Kasumi-1 (cell line): ENCODE measurements around the gene LONRF2.

Experiments used
- DNase-seq, 2 experiments: peaks; one replicate each; lab custom pipeline; 2025; lab: John Stamatoyannopoulos, UW

LONRF2 gene

DNA sequence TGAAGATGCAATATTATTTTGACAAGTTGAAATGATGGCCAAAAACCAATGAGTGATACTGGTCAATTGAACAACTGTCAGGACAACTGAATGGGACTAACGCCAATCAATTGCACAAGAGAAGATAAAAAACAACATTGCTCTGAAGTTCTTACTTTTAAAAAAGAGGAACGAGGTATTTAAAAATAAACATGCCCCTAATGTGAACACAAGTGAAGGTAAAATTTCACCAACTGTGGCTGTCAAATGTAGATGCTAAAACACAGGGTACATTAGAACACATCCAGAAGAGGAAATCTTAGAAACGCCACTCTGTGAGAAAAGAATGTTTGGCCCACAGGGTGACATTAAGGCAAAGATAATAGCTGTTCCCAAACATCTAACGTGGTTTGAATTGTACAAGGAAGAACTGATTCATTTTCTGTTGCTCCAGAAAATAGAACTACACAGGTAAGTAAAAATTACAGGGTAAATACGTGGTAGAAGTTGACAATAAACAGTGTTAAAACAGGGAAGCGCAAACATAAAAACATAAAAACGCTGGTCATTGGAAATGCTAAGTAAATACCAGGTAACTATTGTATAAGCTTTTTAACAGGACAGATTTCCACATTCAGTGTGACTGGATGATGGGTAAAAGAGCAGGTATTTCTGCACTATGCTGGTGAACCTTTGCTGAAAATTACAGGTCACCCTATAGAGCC, 20.3 kb downstream of the LONRF2 start:
- no peak for DNase-seq

DNA sequence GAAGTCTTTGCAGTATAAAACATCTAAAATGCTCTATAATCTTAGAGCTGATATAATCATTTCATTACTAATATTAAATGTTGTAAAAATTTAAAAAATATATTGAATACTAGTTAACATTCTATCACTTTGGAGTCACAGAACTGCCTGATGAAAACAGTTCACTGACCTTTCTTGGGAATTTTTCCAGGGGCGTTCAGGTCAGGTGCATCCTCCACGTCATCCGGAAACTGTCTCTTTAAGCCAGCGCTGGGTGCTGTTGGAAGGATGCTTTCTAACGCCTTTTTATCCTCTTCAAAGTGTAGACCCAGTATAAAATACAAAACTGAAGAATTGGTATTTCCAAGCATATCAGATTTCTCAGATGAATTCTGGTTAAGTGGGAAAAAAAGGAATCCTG, 22.8 kb downstream of the LONRF2 start:
- no peak for DNase-seq

DNA sequence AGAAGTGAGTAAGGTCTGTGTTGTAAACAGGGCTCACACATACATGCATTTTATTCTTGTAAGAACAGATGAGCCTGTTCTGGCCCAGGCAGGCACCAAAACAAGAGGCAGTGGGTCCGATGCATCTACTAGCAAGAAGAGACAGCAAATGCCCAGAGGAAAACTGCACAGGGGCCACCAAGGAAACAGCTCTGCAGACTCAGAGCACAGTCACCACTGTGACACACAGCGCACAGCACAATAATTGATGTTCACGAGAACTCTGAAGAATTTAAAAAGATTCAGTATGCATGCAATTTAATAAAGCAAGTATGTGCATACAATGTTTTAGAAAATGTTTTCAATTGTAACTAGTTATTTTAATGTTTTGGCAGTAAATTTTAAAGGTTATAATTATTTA, 24.8 kb downstream of the LONRF2 start:
- no peak for DNase-seq

DNA sequence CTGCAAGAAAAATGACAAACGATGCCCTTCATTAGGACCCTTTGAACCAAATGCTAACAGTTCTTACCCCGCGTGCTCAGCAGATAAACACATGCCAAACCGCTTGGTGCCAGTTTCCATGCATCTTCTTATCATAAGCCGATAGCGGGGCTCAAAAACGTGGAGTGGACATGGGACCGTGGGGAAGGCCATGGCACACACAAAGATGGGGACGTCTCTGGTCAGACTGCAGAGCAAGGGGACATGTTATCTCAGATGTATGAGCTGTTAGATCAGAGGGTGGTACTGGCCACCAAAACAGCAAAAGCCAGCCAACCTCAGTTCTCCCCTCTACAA, 28.2 kb downstream of the LONRF2 start:
- no peak for DNase-seq

DNA sequence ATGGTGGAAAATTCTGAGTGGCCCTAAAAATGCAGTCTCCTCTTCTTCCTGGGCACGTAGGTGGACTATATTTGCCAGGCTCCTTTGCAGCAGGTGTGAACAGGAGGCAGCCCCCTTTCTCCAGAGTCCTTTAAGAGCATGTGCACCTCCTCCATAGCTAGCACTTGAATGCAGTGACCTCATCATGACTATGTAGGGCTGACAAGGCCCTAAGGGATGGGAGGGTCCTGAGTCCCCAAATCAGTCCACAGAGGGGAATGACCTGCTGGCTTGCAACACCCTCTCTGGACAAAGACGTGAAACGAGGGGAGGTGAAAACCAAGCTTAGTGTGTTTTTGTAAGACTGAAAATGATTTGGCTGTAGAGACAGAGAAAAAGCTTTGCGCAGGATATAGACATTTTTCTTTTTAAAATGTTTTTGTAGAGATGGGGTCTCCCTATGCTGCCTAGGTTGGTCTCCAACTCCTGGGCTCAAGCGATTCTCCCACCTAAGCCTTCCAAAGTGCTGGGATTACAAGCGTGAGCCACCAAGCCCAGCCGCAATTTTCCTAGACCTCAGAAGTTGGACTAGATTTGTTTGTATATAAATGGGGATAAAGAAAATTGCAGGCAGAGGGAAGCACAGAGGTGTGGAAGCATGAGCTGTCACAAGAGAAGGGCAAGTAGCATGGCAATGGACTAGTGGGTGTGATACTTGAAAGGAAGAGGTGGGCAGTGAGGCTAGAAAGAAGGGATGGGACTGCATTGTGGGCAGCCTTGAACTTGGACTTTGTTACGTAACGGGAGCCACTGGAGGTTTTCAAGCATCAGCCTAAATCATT, 28.8 kb downstream of the LONRF2 start:
- no peak for DNase-seq

DNA sequence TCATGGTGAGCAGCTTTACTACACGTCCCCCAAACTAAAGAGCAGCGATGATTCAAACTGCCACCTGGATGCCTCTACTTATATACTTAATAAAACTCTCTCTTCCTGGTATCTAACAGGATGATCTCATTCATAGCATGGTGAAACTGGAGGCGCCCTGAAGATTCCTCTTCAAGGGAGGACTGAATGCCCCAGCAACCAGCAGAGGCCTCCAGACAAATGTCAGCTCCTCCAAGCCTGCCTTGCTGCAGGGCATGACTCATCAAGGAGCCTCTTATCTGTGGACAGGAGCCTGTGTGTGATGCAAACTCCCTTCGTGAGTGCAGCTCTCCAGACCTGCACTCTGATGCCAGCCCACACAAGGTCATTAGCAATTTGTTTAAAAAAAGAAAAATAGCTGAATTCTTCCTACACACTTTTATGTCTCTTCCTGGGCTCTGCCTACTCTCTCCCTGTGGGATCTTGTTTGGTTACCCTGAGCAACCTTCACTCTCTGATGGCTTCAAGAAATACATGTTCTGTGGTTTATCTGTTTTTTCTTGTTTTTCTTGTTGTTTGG, 30.2 kb downstream of the LONRF2 start:
- peak; percentile 80 to 81 for DNase-seq

DNA sequence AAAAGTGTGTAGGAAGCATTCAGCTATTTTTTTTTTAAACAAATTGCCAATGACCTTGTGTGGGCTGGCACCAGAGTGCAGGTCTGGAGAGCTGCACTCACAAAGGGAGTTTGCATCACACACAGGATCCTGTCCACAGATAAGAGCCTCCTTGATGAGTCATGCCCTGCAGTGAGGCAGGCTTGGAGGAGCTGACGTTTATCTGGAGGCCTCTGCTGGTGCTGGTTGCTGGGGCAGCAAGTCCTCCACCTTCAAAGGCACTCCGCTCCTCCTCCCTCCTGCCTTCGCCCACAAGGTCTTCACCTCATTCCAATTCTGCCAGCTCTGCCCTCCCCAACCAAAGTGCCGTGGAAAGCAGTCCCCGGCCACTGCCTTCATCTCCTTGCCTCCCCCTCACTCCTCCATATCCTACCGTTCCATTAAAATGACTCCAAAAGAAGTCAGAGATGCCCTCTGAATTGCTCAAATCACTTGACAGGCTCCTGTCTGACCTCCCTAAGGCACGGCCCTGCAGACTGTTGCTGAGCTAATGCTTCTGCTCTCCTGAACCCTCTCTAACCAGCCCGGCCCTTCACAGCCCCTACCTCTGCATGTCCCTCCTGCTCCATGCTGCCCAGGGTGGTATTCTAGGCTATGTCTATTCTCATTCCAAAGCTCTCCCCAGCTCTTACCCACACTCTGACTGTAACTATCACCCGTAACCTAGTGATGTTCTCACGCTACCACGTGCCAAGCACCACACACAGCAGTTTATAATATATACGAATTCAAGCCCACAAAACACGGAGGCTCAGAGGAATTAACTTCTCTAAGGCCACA, 30.9 kb downstream of the LONRF2 start:
- peak; percentile 84 for DNase-seq

DNA sequence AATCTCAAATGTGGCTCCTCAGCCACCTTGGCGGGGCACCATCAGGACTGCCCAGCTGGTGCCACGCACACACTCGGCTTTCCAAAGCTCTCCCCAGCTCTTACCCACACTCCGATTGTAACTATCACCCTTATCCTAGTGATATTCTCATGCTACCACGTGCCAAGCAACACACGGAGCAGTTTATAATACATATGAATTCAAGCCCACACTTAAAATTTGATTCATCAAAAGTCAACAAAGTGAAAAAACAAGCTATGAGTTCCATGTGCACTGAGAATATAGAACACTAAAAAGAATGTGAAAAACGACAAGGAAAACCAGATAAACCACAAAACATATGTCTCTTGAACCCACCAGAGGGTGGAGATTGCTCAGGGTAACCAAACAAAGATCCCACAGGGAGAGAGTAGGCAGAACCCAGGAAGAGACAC, 31.6 kb downstream of the LONRF2 start:
- no peak for DNase-seq

DNA sequence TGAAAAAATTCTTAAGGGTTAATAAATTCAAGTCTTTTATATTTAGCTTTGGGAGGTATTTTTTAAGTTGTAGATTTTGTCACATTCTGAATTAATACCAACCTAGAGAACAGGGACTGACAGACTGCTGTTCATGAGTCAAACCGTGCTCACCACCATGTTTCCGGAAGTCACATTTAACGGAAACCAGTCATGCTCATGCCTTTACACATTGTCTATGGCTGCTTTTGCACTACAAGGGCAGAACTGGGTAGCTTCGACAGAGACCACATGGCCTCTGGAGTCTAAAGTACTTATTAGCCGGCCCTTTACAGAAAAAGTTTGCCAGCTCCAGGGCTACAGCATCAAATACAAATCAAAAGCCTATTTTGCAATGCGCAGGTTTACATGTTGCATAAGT, 33.3 kb downstream of the LONRF2 start:
- DNase-seq, result no peak

DNA sequence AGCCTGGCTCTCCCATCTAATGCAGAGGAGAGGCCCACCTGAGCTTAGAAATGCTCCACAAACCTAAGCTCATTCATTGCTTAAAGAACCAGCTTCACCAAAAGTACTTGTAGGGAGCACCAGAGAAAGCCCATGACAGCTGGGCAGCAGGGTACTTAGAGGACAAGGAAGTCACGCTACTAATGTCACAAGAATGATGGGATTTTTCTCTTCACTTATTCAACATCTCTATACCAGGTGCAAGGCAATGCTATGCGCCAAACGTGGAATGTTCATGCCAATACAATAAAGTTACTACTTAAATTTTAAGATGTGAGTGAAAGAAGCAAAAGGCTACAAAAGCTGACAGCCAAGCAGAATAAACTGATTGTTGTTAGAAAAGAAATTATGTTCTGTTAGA, 36.0 kb downstream of the LONRF2 start:
- no peak for DNase-seq

DNA sequence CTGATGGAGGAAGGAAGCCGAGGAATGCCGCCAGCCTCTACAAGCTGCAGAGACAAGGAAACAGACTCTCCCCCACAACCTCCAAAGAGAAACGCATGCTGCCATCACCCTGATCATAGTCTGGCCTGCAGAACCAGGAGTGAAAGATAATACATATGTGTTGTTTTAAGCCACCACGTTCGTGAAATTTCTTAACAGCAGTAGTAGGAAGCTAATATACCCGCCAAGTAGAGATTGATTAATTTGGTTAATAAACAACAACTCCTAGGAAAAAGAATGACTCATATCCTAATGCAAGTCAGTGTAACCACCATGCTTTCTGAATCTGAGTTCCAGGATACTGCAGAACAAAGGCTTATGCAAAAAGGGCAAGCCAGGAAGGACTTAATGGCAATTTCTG, 36.6 kb downstream of the LONRF2 start:
- no peak for DNase-seq

DNA sequence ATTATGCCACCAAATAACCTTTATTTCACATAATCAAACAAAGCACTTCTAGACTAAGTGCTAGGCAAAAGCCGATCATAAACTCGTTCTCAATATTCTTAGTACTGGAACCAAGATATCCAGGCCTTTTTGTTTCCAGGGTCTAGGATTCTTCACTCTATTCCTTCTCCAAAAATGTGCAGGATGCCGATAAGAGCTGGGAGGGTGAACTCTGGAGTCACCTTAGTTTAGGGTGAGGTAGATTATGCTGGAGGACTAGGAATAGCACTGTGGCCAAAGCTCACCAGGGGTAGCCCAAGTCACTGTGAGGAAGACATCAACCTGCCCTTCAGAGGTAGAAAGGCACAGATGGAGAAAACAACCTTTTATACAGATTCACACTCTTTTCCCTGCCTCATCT, 37.3 kb downstream of the LONRF2 start:
- DNase-seq, result no peak

DNA sequence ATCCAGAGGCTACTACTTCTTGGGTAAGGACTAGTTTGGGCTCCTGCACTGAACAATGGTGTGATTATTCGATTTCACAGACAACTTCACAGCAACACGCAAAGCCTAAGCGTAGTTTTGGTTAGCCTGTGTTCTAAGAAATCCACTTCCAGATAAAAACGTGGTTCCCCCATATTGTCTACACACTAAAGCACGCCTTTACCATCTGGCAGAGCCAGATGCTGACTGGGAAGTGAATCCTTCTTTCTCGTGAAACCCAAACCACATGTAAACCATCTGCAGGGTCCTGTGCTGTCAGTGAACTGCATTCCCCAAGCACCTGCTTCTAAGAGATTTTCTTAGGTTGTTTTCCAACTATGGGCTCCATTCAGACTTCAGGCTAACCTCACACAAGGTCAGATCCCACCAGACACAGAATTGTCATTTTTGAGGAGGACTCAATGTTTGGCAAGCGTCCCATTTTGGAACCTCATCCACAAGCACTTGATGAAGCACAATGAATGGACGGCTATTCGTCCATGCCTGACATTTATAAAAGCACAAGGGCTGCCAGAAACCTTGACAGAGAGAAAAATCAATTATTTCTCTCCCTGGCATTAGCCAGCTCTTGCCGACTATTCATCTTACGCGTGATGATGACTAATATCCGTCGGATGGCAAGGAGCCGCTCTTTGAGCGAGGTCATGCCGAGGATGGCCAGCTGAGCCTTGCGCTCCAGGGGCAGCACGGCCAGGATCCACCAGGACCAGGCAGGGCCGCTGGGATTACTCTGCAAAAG, 38.4 kb downstream of the LONRF2 start:
- no peak for DNase-seq

DNA sequence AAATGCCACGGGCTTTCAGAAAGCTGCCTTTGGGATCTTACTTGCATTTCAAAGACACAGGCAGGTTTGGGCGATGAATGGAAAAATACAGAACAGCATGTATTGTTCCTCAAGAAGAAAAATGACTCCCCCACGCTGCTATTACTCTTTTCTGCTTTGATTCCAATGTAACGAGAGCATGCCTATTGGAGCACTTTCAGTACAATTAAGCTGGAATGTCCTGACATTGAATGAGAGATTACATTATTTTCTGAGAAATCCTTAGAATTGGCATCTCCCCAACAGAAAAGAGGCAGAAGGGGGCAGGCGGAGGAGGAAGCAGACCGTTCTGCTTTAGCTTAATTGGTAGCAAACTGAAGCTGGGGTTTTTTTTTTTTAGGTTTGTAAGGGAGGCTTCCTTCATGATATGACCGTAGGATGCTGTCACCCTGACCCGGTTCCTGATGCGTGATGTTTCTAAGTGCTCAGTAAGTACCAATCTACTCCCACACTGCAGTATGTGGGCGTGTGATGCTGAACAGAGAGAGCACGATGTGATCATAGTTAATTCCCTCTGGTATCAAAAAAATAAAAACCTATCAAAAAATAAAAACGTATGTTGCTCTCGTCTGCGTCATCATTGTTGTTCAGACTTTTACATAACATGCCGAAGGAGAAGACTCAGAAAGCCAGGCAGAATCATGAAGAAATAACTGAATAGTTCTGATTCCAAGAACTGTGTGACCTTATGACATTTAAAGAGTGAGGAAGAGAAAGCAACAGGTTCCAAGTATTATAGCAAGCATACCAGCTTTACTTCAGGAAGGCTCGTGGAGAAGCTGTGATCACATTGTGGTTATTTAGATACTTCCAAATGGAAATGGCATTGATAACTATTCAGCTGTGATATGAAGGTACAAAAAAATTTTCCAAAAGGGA, 40.5 kb downstream of the LONRF2 start:
- DNase-seq, result no peak

DNA sequence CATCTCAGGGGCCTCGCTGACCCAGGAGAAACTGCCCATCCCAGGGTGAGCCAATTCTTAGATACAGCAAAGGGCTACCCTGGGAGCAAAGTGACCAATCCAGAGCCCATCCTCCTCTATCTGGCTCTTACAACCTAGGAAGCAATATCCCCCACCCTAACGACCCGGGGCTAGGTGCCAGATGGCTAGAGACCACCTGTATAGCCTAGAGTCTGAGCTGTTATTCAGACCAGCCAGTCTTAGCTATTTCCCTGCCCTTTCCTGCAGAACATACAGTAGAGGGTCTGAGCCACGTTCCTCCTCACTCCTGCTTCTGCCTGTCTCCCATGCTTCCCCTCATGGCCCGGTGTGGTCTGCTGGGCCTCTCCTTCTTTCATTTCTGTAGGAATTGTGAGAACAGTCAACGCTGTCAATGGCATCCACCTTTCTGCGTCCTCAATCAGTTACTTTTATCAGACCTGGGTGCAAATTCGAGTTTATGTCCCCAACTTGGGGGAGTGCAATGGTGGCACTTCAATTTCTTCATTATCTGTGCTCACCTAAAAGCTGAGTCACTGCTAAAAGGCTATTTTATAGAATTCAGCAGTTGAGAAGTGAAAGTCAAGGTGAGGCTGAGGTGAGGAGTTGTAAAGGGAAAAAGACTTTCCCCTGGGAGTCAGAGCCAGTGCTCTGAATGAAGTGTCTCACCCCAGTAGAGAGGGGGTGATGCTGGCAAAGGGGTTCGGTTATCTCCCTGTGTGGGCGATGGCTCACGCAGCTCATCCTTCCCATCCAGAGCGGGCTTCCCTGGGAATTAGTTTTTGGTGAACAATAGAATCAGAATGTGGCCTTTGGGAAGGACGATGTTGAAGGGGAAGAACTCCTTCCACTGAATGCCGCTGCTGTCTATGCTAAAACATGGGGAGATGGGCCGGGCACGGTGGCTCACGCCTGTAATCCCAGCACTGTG, 42.4 kb downstream of the LONRF2 start:
- DNase-seq, result no peak

DNA sequence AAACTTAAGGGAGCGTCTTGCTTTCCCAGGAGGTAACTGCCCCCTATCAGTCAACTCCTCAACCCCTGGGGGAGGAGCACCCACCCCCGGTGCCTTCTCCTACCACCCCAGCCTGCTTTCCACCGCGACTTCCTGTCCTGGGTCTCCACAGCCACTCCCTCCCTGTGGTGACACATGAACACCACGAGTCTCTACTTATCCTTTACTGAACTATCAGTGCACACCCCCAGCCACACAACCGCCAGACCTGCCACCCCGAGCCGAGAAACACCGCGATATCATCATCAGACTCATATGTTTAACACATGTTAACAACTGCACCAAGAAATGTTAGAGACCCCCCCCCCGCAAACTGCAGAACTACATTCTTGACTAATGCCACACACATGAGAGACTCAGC, 43.3 kb downstream of the LONRF2 start:
- DNase-seq, result peak in 1 of 2 experiments; percentile 5

DNA sequence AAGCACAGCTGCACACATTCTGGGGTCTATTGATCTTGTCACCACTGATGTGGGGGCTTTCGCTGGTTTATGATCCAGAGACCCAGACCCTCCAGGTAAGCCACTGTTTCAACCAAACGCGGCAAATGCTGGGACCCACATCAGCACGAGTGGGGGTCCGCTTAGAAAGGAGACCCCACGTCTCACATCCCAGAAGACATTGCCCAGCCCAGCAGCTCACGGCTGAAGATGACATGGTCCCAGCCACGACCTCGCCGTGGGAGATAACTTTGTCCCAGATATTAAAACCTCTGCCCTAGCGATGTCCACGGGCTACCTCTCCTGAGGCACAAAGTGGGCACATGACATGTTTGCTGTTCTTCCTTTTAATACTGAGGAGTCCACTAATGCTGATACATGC, 43.8 kb downstream of the LONRF2 start:
- no peak for DNase-seq

DNA sequence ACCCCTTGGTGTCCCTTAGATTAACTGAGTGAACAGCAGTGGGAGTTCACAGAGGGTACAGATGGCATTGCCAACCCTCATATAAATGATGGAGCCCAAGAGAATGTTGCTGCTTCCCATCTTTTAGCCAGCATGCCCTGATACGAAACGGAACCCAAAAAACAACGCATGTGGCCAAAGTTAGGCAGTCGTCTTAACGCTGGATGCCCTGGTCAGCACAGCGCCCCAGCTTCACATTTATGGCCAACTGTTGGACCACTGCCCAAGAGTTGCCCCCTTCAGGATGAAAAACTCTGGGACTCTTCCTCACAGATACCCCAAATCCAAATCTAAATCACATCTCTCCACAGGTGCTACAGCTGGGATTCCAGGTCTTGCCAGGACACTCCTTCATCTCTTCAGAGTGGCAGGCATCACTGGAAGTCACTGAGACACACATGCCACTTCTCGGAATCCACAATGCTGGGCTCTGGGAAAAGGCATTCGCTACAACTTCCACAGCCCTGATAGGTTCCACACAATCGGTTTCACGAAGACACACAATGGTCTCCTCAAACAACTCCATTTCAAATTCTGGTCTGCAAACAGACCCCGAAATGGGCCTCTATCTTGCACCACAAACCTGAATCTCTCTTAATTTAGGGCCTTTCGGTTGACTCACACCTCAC, 44.6 kb downstream of the LONRF2 start:
- no peak for DNase-seq

DNA sequence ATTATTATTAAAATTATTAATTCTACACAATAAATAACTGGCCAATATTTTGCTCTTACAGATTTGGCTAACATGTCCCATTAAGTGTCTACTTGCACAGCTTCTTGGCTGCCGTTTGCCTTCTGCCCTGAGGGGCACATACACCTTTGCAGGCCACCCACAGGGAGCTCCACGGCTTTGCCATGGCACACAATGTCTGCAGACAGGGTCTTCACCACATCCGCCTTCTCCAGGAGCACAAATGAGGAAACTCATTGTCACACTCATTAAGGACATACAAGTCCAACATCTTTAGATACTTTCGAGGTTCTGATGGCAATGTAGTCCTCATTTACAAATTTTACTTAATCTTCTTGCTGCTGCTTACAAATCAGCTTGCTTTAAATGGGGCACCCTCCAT, 45.6 kb downstream of the LONRF2 start:
- DNase-seq, result no peak
